DMS114 treated with DMSO at 0.1 percent for 48 hours (cell line): Measurements from ENCODE around the gene NAPSA.
"Not testable (repeated sequence)": the region's sequence is repeated elsewhere in the genome, so short reads cannot be mapped to it uniquely, and the experiment has no call there.

ENCODE experiments used
- DNase-seq: peaks from one replicate; lab custom pipeline; 2025; ENCODE audit not compliant: unreplicated experiment; lab: John Stamatoyannopoulos, UW

The NAPSA gene

DNA sequence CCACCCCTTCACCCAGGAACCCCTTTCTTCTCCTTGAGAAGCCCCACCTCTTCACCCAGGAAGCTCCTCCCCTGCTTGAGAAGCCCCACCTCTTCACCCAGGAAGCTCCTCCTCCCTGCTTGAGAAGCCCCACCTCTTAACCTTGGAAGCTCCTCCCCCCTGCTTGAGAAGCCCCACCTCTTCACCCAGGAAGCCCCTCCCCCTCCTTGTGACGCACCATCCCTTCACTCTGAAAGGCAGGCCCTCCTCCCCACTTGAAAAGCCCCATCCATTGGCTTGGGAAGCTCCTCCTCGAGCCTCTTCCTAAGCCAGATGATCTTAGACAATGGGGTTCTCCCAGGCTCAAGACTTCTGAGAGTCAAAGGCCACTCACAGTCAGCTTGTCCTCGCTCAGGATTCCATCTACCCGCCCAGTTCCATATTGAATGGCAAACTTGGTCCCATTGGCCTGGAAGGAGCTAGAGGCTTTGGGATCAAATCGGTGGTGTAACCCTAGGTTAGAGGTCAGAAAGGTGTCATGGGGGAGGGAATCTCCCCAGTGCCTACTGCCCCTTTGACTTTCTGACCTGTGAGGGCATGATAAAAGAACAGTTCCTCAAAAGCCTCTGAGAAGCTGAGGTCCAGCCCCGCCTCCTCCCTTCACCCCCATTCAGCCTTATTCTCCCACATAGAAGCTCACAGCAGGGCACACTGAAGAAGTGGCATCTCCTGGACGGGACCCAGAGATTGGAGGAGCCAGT, 4.0 kb downstream of the NAPSA start:
- DNase-seq: no peak

DNA sequence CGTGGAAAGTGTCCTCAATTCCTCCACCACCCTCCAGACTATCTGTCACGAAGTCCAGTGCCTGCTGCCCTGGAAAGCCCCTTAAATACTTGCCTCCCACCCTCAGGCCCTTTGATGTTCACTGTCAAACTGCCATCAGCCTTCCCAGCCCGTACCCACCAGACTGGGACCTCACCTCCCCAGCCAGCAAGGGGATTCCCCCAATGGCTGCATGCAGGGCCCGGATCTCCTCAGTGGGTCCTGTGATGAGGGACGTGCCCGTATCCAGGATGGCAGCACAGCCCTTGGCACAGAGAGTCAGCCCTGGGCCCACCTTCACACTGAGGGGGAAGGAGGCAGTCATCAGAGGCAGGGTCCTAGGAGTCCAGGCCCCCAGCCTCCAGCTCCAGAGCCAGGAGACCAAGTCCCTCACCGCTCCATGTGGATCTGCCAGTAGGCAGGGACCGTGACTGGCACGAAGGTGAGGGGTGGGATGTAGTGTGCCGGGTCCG, 6.1 kb downstream of the NAPSA start:
- no peak for DNase-seq

DNA sequence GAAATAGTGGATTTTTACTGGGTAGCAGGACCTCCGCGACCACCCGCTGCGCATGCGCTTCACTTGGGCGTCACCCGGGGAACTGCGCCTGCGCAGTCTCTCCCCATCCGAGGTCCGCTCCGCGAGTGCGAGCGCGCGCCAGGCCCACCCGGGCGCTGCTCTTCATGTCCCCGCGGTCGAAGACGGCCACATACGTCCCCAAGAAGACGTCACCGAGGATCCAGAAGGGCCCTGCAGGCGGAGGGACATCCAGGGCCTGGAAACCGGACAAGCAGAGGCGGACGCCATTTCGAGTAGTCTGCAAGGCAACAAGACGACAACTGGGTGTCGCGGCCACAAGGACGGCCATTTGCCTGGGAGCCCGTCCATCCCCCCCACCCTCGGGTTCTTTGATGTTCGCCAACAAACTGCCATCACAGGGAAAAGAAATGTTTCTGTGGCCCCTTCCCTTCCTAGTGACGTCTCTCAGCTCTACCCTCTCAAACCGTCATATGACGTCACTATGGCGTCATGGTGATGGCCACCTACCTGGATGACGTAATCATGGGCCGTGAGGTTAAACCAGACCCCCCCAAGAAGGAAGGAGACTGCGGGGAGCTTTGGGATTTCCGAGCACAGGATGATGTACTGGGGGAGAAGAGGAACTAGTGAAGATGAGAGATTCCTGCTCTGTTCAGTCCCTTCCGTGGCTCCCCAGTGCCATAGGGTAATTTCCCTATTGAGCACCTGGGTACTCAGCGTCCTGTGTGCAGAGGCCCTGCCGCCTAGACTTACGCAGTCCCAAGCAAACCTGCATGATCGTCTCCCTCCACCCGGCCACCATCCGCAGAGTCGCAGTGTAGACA, 6.7 kb downstream of the NAPSA start:
- no peak for DNase-seq

DNA sequence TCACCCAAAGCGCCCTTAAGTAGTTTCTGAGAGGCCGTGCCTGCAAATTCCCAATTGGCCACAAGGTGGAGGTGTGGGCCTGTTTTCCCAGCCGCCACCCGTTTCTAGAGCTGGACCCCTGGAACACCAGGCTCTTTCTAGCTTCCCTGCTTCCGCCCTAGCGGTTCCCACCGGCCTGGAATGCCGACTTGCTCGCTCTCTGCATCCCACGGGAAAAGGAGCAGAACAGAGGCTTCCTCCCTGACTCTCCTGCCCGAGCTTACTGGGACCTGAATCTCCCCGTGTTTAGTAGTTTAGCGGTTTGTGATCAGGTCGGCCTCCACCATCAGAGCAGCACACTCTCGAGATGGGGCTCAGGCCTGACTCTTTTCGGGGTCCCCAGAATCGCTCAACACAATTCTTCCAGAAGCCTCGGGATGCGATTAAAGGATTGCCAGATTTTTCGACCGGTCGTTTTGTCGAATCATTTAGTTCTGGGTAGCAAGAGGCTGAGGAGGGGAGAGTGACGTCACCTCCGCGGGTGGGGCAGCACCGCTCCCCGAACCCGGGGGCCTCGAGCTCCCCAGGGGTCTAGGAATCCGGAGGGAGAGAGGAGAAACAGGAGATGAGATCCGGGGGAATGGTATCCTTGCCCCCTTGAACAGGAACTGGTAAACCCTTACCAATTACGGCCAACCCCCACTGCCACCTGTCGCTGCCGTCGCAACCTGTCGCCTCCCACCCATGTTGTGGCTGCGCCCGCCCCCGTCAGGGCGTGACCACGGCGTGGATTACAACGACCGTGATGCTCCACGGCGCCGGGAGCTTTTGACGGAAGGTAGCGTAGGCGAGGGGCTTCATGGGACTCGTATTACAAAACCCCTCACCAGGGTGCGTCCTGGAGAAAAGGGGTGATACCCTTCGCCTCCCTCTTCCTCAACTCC, 8.0 kb downstream of the NAPSA start:
- DNase-seq: peak; percentile 10

DNA sequence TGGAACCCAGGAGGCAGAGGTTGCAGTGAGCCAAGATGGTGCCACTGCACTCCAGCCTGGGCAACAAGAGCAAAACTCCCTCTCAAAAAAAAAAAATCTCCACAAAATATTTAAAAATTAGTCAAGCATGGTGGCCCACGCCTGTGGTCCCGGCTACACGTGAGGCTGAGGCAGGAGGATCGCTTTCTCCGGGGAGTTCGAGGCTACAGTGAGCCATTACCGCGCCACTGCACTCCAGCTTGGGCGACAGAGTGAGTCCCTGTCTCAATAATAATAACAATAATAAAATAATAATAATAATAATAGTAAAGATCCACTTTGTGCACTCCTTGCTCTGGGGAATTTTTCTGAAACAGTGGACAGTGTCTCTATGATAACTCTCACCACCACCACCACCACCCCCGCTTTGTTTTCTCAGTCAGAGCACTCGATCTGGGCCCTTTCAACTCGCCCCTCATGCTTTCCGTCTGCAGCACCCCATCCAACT, 8.7 kb downstream of the NAPSA start:
- no peak for DNase-seq

DNA sequence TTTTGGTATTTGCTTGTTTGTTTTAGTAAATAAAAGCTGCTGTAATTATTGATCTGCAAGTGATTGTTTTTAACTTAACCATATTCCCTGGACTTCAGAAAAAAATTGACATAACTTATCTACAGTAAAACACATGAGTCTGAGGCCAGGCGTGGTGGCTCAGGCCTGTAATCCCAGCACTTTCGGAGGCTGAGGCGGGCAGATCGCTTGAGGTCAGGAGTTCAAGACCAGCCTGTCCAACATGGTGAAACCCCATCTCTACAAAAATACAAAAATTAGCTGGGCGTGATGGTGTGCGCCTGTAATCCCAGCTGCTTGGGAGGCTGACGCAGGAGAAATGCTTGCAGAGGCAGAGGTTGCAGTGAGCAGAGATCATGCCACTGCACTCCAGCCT, 12.0 kb downstream of the NAPSA start:
- DNase-seq: not testable (repeated sequence)

DNA sequence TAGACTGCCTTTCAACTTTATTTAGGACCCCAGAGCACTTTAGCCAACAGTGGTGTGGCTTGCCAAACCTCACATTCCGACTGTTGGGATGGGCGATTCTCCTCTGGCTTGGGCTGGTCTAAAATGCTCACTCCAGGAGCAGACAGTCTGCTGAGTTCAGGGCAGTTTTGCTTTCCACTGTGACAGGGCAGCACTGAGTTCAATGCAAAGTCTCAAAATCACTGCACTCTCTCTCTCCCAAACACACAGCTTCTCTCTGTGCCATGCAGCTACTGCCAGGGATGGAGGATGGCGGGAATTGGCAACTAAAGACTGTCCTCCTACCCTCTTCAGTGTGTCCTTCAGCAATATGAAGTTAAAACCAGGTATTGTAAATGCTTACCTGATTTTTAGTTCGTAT, 13.2 kb downstream of the NAPSA start:
- no peak for DNase-seq

DNA sequence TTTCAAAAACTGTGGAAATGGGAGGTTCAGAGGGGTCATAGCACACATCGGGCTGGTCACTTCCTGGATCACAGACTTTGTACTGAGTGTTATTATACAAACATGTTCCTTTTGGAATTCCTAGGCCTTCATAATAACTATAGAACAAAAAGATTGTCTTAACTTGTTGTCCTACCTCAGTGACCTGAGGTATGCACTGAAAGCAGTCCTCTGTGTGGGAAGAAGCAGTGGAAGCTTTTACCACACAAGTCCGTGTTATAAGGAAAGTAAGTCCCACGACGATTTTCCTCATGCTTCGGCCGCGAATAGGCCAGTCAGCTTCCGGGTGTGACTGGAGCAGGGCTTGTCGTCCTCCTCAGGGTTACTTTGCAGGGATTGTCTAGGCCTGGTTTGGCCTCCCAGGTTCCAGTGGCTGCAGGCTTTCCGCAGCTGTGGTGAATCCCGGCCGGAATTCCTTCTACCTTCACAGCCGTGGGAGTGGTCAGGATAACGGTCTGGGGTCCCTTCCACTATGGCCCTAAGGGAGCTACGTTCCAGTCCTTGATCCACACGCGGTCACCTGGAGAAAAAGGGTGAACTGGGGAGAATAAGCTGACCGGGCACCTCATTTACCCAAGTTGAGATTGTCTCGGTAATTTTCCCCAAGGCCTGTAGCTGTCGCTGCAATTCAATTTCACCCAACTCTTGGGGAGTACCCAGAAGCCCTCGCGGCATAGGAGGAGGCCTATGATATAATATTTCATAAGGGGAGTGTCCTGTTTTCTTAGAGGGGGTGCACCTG, 16.0 kb downstream of the NAPSA start:
- no peak for DNase-seq

DNA sequence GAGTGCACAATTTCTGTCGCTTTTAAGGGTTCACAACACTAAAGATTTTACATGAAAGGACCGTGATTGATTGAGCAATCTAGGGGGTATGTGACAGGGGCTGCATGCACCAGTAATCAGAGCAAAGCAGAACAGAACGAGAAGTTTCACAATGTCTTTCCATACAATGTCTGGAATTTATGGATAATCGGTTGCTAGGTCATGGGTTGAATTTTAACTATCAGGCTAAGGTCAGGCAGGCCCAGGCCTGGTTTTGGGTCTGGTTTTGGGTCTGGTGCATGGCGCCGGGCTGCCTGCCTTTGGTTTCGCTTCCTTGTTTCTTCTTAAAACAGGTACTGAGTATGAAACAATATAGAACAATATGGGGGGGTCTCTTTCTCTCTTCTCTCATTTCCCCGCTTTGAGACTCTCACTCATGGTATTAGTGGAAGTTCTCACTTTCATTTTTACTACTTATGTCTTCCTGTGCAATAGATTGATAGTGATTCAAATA, 18.3 kb downstream of the NAPSA start:
- DNase-seq: not testable (repeated sequence)

DNA sequence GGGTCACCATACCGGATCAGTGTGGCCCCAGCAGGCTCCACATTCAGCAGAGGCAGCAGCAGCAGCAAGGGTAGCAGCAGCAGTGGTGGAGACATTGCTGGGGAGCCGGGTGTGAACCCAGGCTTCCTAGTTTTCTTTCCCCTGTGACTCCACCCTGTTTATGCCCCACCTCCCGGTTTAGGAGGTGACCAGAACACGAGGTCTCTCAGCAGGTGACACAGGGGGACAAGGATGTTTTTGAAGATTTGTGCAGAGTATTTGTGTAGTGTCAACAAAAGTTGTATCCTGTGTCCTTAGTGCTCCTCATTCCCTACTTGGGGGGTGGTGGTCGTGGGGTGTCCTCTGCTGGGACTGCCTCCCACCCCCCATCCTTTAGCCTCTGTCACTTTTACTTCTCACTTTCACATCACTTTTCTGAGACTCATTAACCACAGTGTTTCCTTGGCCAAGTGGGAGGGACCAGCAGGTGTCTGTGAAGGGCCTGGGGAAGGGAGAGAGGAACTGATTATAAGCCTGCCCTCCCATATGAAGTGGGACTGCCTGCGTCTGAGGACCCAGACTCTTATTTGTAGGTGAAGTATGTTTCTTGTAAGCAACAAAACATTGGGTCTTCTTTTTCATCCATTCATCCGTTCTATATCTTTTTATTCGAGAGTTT, 20.6 kb downstream of the NAPSA start:
- no peak for DNase-seq

DNA sequence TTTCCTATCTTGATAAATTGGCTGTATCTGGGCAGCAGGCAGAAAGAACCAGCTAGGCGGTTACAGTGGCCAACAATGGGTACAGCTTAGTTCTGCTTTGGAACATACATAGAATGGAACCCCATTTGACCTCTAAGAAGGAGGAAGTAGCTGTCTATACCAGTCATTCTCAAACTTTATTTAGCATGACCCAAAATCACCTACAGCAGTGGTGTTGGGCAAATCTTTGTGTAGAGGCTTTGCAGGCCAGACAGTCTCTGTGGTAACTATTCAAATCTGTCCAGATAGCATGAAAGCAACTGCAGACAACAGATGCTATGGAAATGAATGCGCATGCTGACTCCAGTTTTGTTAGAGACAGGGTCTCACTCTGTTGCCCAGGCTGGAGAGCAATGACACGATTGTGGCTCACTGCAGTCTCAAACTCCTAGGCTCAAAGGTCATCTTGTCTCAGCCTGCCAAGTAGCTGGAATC, 24.3 kb downstream of the NAPSA start:
- no peak for DNase-seq

DNA sequence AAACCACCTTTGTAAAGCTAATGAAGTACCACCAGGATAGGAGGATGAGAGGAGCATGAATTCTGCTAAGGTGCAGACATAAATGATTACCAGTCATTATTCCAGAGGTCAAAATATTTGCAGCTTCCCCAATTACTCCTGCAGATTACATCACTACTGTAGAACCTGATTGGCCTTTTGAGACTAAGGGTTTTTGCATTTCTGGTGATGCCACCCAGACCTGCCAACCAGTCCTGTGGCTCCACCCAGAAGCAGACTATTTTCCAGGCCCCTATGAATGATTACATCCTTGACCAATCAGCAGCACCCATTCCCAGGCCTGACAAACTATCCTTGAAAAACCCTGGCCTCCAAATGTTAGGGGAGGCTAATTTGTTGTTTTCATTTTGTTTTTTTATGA, 25.1 kb downstream of the NAPSA start:
- no peak for DNase-seq

DNA sequence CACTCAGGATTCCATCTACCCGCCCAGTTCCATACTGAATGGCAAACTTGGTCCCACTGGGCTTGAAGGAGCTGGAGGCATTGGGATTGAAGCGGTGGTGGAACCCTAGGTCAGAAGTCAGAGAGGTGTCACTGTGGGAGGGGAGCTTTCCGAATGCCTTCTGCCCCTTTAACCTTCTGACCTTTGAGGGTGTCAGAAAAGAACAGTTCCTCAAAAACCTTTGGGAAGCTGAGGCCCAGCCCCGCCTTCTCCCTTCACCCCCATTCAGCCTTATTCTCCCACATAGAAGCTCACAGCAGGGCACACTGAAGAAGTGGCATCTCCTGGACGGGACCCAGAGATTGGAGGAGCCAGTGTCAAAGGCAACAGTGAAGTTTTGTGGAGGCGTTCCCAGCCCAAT, 28.4 kb downstream of the NAPSA start:
- DNase-seq: not testable (repeated sequence)

DNA sequence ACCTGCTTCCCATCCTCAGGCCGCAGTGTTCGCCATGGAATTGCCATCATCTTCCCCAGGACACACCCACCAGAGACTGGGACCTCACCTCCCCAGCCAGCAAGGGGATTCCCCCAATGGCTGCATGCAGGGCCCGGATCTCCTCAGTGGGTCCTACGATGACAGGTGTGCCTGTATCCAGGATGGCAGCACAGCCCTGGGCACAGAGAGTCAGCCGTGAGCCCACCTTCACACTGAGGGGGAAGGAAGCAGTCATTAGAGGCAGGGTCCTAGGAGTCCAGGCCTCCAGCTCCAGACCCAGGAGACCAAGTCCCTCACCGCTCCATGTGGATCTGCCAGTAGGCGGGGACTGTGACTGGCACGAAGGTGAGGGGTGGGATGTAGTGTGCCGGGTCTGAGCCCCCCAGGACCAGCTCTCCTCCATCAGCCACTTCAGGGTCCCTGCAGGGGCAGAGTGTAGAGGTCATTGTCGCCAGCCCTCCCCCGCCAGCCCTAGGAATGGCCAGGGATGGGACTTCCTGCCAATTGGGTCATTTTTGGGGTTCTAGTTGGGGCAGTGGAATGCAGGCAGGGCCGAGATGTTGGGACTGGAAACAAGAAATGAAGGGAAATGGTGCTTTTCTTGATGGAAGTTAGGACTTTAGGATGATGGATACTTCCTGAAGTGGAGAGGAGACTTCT, 30.6 kb downstream of the NAPSA start:
- DNase-seq: no peak

DNA sequence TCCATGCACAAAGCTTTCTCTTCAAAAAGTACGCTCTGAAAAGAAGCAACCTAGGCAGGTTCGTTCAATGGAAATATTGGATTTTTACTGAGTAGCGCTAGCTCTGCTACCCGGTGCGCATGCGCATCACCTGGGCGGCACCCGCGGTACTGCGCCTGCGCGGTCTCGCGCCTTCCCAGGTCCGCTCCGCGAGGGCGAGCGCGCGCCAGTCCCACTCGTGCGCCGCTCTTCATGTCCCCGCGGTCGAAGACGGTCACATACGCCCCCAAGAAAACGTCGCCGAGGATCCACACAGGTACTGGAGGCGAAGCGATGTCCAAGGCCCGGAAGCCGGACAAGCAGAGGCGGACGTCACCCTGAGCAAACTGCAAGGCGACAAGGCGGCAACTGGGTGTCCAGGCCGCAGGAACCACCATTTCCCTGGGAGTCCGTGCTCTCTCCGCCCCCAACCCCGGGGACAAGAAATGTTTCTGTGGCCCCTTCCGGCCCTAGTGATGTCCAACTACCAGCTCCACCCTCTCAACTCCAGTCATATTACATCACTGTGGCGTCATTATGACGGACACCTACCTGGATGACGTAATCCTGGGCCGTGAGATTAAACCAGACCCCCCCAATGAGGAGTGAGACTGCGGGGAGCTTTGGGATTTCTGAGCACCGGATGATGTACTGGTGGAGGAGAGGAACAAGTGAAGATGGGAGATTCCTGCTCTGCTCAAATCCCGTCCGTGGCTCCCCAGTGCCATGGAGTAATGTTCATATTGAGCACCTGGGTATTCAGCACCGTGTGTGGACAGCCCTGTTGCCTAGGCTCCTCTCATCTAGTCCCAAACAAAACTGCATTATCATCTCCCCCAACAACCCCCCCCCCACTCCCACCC, 31.5 kb downstream of the NAPSA start:
- no peak for DNase-seq

DNA sequence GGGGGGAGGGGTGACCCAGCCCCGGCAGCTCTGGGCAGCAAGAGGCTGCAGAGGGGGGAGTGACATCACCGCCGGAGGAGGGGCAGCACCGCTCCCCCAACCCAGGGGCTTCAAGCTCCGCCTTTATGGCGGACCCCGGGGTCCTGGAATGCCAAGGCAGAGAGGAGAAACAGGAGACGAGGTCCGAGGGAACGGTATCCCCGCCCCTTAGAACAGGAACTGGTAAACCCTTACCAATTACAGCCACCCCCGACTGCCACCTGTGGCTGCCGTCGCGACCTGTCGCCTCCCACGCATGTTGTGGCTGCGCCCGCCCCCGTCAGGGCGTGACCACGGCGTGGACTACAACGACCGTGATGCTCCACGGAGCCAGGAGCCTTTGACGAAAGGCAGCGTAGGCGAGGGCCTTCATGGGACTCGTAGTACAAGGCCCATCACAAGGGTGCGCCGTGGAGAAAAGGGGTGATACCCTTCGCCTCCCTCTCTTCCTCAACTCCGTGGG, 32.2 kb downstream of the NAPSA start:
- peak; percentile 64 for DNase-seq

DNA sequence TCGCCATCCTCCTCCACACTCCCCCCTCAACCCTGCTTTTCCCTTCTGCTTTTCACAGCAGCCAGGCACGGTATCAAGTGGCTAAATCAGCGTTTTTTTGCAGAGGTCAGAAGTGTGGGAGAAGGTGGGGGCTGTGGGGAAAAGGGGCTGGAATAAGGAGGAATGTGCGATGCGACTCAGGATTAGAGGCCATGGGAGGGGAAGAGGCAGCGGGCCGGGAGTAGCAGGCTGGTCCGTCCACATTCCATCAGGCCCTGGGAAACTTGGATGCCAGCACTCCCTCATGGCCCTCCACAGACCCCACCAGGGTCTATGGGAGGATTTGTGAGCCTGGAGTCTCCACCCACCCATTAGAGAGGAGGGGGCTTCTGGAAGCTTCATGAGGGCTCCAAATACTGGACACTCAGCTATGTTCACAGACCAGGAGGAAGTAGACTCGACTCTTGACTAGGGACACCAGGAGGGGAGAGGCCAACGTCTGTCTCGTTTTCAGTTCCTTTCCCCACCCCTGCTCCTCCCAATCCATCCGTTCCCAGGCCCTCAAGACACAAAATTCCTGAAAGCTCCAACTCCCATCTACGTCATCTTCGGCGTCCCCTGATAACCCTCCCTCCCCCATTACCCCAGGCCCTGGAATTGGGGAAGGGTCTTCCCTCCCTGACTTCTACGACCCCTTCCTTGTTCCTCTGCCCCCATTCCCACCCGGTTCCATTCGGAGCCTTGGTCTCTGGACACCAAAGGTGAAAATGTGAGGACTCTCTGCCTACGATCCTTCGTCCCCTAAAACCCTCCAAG, 33.0 kb downstream of the NAPSA start:
- no peak for DNase-seq
